HG02642 (cell line): ENCODE measurements around the gene GJA9.
"Not testable (repeated sequence)": the region's sequence is repeated elsewhere in the genome, so short reads cannot be mapped to it uniquely, and the experiment has no call there.

Experiments used
- ATAC-seq: cut with Tn5 transposase; IDR thresholded peaks from one replicate; pipeline ENCODE4 v1.9.1; 2021; ENCODE audit warnings: mild to moderate bottlenecking; ENCODE audit not compliant: unreplicated experiment, poor library complexity

The GJA9 gene

DNA sequence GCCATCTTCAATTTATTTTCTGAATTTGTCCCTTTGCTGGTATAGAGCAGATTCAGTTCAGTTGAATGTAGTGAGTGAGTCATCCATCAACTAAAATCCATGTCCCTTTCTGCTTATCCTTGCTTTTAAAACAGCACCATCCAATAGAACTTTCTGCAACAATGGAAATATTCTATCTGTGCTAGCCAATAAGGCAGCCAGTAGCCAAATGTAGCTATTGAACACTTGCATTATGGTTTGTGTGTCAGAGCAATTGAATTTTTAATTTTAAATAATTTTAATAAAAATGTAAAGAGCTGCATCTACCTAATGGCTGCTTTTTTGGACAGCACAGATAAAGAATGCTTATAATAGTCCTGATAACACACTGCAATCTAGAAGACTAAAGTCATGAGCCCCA is at the start of gene GJA9:
Gene GJA9 (minus strand): TSS at position 101 of the 400 bp plus-strand sequence. CDS start 5,489 bp downstream, outside the sequence.
- ATAC-seq = no peak

GRCh38 chr1:38929476-38929875 is 48.1 kb upstream of the GJA9 start:
- no peak for ATAC-seq

DNA sequence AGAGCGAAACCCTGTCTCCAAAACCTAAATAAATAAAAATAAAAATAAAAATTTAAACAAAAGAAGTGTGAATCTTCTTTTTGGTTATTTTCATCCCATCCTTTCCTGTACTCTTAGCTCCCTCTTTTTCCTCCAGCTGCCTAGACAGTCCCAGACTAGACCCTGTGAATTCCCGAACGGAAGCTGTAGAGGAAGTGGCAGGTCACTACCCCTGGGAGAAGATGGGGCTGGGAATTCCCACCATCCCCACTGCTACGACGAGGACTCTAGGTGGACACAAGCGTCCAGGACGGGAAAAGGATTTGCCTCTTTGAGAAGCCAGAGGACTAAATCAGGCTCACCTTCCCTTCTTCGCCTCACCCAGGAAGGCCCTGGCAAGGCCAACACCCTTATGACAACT is 47.7 kb upstream of the GJA9 start:
- no peak for ATAC-seq

- ATAC-seq = no peak
These were observed 44.7 kb upstream of the GJA9 start for GRCh38 chr1:38926091-38926490.

GRCh38 chr1:38925391-38925790 is 44.0 kb upstream of the GJA9 start:
- ATAC-seq = no peak

DNA sequence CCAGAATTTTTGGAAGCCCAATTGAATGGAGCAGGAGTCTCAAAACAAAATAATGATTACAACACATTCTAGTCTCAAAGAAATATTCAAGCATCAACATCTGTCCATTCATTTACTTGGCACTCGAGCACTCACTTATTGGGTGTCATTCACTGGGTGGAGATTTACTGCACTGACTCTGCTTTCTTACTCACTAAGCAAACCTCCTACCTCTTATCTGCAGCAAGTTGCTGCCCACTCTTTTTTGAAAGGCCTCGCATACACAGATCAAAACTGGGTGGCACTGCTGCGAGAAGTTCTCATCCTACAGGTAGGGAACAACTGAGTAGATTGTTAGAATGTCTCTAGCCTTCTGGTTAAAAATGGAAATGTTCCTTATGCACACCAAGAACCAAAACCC is 42.2 kb upstream of the GJA9 start:
- ATAC-seq = no peak

DNA sequence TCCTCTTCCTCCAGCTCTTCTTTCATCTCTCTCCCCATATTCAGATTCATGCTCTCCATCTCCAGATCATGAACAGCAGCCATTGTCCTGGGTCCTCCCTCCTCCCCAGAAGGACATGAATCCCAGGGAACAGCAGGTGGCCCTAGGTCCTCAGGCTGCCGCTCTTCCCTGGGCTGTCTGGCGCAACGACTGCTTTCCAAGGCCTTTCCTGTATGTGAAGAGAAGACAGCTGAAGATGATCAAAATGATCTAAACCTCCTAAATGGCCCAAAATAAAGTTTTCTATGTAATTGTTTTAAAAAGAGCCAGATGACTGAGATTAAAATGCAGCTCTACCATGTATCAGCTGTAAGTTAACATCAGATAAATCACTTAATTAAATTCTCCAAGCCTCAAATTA is 37.7 kb upstream of the GJA9 start:
- ATAC-seq = no peak

DNA sequence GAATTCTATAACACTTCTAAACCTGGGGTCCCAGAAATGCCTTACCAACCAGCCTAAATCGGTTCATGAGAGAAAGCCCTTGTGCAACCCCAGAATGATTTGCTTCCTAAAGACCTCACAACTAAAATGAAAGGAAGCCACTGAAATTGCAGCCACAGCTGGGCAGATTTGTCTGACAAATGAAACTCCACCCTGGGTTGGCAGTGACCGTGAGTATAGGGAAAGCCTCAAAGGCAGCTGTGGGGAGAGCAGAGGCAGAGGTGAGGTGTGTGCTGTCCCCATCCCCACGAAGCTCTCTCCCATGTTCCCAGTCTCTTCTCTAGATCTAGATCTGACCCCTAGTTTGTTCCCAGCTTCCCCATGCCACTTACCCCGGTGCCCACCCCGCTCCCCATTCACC is 37.2 kb upstream of the GJA9 start:
- ATAC-seq = no peak

GRCh38 chr1:38917772-38918171 is 36.4 kb upstream of the GJA9 start:
- ATAC-seq = no peak

GRCh38 chr1:38917337-38917736 is 36.0 kb upstream of the GJA9 start:
- no peak for ATAC-seq

DNA sequence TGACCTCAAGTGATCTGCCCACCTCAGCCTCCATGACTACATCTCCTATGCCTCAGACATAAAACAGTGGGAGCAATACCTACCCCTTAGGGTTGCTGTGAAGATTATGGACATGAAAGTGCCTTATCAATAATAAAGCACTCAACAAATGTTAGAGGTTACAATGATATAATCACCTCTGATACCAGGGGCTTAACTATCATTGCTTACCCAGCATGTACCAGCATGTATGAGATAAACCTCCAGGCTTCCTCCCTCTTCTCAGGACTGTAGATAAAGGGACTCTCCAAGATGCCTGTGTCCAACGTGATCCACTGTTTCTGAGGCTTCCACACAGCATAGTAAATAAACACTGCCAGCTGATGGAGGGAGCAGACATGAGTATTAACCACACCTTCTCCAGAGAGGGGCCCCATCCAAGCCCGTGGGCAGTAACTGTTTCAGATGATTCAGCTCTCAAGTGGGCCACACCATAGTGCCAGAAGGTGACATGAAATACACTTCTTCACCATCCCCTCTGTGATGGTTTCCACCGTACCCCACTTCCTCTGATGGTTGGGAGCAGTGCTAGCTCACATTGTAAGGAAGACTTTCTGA is 34.1 kb upstream of the GJA9 start:
- no peak for ATAC-seq

GRCh38 chr1:38914908-38915307 is 33.5 kb upstream of the GJA9 start:
- ATAC-seq = not testable (repeated sequence)

DNA sequence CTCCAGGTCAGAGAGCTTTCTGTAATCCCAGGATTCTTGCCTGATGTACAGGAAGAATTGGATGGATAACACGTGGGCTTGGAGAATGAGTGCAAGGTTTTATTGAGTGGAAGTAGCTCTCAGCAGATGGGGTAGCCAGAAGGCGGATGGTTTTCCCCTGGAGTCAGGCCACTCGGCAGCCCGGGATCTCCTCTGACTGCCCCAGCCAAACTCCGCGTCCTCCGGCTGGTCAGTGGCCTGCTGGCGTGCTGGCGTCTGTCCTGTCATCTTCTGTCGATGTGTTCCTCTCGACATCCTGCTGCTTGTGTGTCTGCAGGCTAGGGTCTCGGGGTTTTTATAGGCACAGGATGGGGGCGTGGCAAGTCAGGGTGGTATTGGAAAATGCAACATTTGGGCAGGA is 27.4 kb upstream of the GJA9 start:
- ATAC-seq = no peak

DNA sequence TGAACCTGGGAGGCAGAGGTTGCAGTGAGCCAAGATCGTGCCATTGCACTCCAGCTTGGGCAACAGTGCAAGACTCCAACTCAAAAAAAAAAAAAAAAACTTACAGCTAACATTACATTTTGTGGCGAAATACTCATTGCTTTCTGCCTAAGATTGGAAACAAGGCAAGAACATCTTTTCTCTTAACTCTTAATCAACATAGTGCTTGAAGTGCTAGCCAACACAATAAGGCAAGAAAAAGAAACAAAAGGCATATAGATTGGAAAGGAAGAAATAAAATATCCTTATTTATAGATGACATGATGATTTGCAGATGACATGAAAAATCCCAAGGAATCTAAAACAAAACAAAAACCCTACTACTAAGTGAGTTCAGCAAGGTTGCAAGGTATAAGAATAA is 24.6 kb upstream of the GJA9 start:
- ATAC-seq = no peak

GRCh38 chr1:38899560-38899959 is 18.2 kb upstream of the GJA9 start:
- ATAC-seq = no peak

- no peak for ATAC-seq
These were observed 17.4 kb upstream of the GJA9 start for GRCh38 chr1:38898653-38899230.

GRCh38 chr1:38896169-38896568 is 14.8 kb upstream of the GJA9 start:
- ATAC-seq = no peak

DNA sequence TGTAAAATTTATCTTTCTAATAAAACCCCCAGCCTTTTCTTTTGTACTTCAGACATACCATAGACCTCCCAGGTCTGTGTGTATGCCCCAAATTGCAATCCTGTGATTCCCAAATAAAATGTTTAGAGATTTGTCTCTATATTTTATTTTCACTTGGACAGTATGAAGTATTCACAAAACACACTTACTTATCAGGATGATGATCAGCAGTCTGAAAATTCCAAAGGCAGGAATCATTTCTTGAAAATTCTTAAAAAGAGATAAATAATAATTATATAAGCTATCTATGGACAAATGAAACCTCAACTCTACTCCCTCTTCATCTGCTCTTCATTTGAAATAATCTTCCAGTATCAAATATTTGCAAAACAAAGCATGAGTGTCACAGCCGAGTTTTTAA is 11.6 kb upstream of the GJA9 start:
- no peak for ATAC-seq

GRCh38 chr1:38891753-38892152 is 10.4 kb upstream of the GJA9 start:
- ATAC-seq = no peak

DNA sequence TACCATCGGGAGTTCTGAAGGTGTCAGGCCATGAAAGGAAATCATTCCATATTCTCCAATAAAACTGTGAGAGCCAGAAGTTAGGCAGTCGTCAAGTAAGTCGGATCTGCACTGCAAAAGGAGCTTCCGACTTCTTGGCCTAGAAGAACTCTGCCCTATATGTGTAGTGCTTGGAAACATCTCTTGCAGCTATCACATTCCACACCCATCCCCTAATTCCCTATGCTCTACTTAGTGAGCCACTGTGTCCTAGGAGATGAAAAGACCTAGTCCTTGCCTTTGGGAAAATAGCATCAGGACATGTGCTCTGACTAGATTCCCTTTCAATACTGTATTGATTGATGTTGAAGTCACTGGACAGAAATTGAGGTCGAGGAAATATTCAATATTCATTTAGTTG is 8.2 kb upstream of the GJA9 start:
- ATAC-seq = no peak

GRCh38 chr1:38888423-38889333 is 7.3 kb upstream of the GJA9 start:
- ATAC-seq = no peak

- ATAC-seq = no peak
These were observed 3.7 kb upstream of the GJA9 start for GRCh38 chr1:38885092-38885491.
